Measurements from ENCODE around the gene NPAS3. TPM values are rescaled to one million over a fixed set of nuclear protein-coding genes. Genes with fewer than 3 reads are reported as not detected.

NPAS3 gene
- total RNA-seq, 1 donor from 2014 or later: not detected

GRCh38 chr14:33642691-33643244, 704.1 kb downstream of the NPAS3 start:
- H3K36me3 Mint-ChIP-seq: peaks cover 2% of the 10 kb centered on the region
- peaks cover 6% of the 10 kb centered on the region for H3K27me3 Mint-ChIP-seq (ENCODE audit: insufficient read depth, low read depth)
- peaks cover 17% of the 10 kb centered on the region for H3F3A ChIP-seq (ENCODE audit: low read depth)
- H3K9me3 ChIP-seq (ENCODE audit: low read depth): no peaks in the 10 kb centered on the region
- peaks cover 35% of the 10 kb centered on the region for H3K4me1 ChIP-seq
- H3K9me3 Mint-ChIP-seq: peaks cover 2% of the 10 kb centered on the region
- peak overlapping the region; percentile 77 for H3K27ac ChIP-seq
- H3K79me2 ChIP-seq (ENCODE audit: low read depth): no peaks in the 10 kb centered on the region
- peak; percentile 25 for DNase-seq (ENCODE audit: low spot score)
- no peaks in the 10 kb centered on the region for H3K27me3 ChIP-seq
- H3K4me1 Mint-ChIP-seq: peaks cover 46% of the 10 kb centered on the region
- H3K27ac Mint-ChIP-seq: peak overlapping the region; percentile 100
- no peaks in the 10 kb centered on the region for H3K36me3 ChIP-seq
- peak overlapping the region; percentile 79 for H3K4me3 Mint-ChIP-seq
- TF ChIP-seq, protein P1, sequence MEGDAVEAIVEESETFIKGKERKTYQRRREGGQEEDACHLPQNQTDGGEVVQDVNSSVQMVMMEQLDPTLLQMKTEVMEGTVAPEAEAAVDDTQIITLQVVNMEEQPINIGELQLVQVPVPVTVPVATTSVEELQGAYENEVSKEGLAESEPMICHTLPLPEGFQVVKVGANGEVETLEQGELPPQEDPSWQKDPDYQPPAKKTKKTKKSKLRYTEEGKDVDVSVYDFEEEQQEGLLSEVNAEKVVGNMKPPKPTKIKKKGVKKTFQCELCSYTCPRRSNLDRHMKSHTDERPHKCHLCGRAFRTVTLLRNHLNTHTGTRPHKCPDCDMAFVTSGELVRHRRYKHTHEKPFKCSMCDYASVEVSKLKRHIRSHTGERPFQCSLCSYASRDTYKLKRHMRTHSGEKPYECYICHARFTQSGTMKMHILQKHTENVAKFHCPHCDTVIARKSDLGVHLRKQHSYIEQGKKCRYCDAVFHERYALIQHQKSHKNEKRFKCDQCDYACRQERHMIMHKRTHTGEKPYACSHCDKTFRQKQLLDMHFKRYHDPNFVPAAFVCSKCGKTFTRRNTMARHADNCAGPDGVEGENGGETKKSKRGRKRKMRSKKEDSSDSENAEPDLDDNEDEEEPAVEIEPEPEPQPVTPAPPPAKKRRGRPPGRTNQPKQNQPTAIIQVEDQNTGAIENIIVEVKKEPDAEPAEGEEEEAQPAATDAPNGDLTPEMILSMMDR (IDR thresholded peaks at IDR 0.05): no peak
- TF ChIP-seq EZH2 (IDR thresholded peaks at IDR 0.05) (no peak), EZH2phosphoT487 (IDR thresholded peaks at IDR 0.05) (no peak)
- no peak overlapping the region for H3K9ac ChIP-seq
- H4K20me1 ChIP-seq (ENCODE audit: low read depth): no peaks in the 10 kb centered on the region
- H3K4me3 ChIP-seq: peak overlapping the region; percentile 26
- peak overlapping the region; percentile 69 for H3K4me2 ChIP-seq
- H2AFZ ChIP-seq (replicated peaks): no peak overlapping the region

DNA sequence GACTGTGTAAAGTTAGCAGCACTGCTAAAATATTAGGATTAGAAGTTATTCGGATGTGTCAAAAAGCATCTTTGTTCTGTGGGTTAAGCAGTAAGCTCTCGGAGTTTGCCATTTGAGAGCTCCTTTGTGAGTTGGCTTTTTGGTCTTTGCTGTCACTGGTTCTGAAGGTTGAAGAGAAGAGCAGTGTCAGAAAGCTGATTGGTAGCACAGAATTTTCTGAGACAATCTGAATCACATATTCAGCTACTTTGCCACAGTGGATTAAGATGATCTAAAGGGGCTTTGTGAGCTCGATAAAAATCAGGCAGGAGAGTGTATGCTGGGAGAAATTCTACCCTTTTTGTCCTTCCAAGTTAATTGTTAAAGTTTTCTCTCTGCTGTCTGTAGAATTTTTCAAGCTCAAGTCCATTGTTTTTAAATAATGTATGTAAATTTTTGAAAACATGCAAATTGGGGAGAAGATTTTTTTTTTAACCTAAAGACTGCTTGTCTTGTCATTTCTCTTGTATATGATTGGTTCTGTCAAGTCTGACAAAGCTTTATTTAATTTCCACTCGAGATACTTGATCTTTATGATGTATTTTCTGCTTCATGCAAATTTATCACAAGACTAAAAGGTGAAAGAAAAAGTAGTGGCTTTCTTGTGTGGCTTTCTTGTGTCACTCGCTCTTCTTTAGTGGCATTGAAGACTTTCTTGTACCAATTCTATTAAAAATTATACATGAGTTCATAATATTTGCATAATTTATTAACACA, 704.9 kb downstream of the NPAS3 start:
- Mint-ChIP-seq H3K27ac (peak overlapping the region; percentile 89), H3K27me3 (ENCODE audit: insufficient read depth, low read depth) (peaks cover 6% of the 10 kb centered on the region), H3K36me3 (peaks cover 2% of the 10 kb centered on the region), H3K9me3 (peaks cover 2% of the 10 kb centered on the region), H3K4me3 (no peak overlapping the region), H3K4me1 (peaks cover 48% of the 10 kb centered on the region)
- H3K9me3 ChIP-seq (ENCODE audit: low read depth): no peaks in the 10 kb centered on the region
- peaks cover 17% of the 10 kb centered on the region for H3F3A ChIP-seq (ENCODE audit: low read depth)
- H3K4me2 ChIP-seq: peak overlapping the region; percentile 69
- H3K79me2 ChIP-seq (ENCODE audit: low read depth): no peaks in the 10 kb centered on the region
- H3K27me3 ChIP-seq: no peaks in the 10 kb centered on the region
- TF ChIP-seq, protein P1 (IDR thresholded peaks at IDR 0.05): no peak
- no peak for TF ChIP-seq EZH2phosphoT487 (IDR thresholded peaks at IDR 0.05)
- no peak for TF ChIP-seq EZH2 (IDR thresholded peaks at IDR 0.05)
- no peak overlapping the region for H2AFZ ChIP-seq (replicated peaks)
- no peak overlapping the region for H3K9ac ChIP-seq
- no peaks in the 10 kb centered on the region for H4K20me1 ChIP-seq (ENCODE audit: low read depth)
- H3K4me3 ChIP-seq: no peak overlapping the region
- peaks cover 35% of the 10 kb centered on the region for H3K4me1 ChIP-seq
- peak; percentile 38 for DNase-seq (ENCODE audit: low spot score)
- H3K36me3 ChIP-seq: no peaks in the 10 kb centered on the region
- peak overlapping the region; percentile 77 for H3K27ac ChIP-seq

DNA sequence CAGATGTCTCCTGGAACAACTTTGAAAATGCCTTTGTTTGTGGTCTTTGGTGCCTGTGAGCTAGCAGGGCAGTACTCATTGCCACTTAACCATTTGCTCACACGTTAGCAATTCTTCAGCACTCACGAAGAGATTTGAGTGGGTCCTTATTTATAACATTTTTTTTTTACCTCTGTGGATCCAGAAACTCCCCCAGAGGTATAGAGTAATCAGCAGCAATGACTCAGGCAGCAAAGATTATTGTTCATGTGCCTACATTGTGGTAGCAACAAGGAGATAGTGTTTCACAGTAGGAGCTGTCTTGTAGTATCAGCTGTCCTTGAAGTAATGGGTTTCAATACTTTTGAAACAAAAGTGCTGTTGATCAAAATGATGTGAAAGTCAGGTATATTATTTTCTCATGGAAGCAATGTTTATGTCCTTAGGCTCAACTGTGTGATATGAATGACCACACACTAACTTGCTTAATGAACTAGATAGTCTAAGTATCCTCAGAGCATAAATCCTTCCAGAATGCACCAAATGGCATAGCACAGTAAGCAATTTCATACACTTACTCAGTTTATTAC, 708.1 kb downstream of the NPAS3 start:
- no peaks in the 10 kb centered on the region for H3K27me3 ChIP-seq
- no peak overlapping the region for H3K4me3 ChIP-seq
- Mint-ChIP-seq H3K4me3 (no peak overlapping the region), H3K4me1 (peaks cover 43% of the 10 kb centered on the region), H3K27ac (no peak overlapping the region), H3K27me3 (ENCODE audit: insufficient read depth, low read depth) (peaks cover 6% of the 10 kb centered on the region), H3K36me3 (peaks cover 2% of the 10 kb centered on the region), H3K9me3 (peaks cover 2% of the 10 kb centered on the region)
- no peaks in the 10 kb centered on the region for H3K9me3 ChIP-seq (ENCODE audit: low read depth)
- no peaks in the 10 kb centered on the region for H3K36me3 ChIP-seq
- H4K20me1 ChIP-seq (ENCODE audit: low read depth): no peaks in the 10 kb centered on the region
- peaks cover 26% of the 10 kb centered on the region for H3K4me1 ChIP-seq
- TF ChIP-seq EZH2phosphoT487 (IDR thresholded peaks at IDR 0.05): no peak
- no peak for TF ChIP-seq EZH2 (IDR thresholded peaks at IDR 0.05)
- TF ChIP-seq, protein P1 (IDR thresholded peaks at IDR 0.05): no peak
- no peak overlapping the region for H3K27ac ChIP-seq
- no peak overlapping the region for H3K9ac ChIP-seq
- H3K79me2 ChIP-seq (ENCODE audit: low read depth): no peaks in the 10 kb centered on the region
- peaks cover 17% of the 10 kb centered on the region for H3F3A ChIP-seq (ENCODE audit: low read depth)
- H2AFZ ChIP-seq (replicated peaks): no peak overlapping the region
- DNase-seq (ENCODE audit: low spot score): no peak
- no peak overlapping the region for H3K4me2 ChIP-seq
